Measurements from ENCODE around the gene OPA1.

Gene OPA1

GRCh38 chr3:193638833-193639232 lies 45.8 kb downstream of the OPA1 start:
- Histone ChIP-seq H3K4me3 (ENCODE audit: low read length) (no peak overlapping the region), H3K9me2 (replicated peaks; ENCODE audit: insufficient read depth, low read length) (no peaks in the 10 kb centered on the region), H3K9ac (ENCODE audit: low read length) (no peak overlapping the region), H2AFZ (ENCODE audit: low read length) (no peak overlapping the region), H3K27me3 (replicated peaks; ENCODE audit: insufficient read depth, low read length) (no peaks in the 10 kb centered on the region), H3K27ac (ENCODE audit: low read length) (no peak overlapping the region), H3K36me3 (replicated peaks; ENCODE audit: insufficient read depth, low read length) (peaks cover 14% of the 10 kb centered on the region; the same call in 1 of the 2 replicates), H3F3A (ENCODE audit: insufficient read depth, low read length) (no peaks in the 10 kb centered on the region), H3K4me1 (ENCODE audit: low read length) (no peaks in the 10 kb centered on the region), H3K4me2 (ENCODE audit: low read depth, low read length) (no peak overlapping the region), H3K79me2 (ENCODE audit: low read length) (no peaks in the 10 kb centered on the region), H3K9me3 (replicated peaks; ENCODE audit: insufficient read depth, low read length) (no peaks in the 10 kb centered on the region), H4K20me1 (ENCODE audit: insufficient read depth, low read length) (no peaks in the 10 kb centered on the region)
- no peak for DNase-seq
- no peak for TF ChIP-seq EZH2 (optimal IDR thresholded peaks at IDR 0.05; ENCODE audit: low read depth, low read length)
- no peak for TF ChIP-seq EZH2phosphoT487 (IDR thresholded peaks at IDR 0.05; ENCODE audit: low read length)
- TF ChIP-seq CTCF (IDR thresholded peaks at IDR 0.05; ENCODE audit: low read length) = no peak

- no peaks in the 10 kb centered on the region for H3K79me2 ChIP-seq (ENCODE audit: low read length)
- TF ChIP-seq EZH2phosphoT487 (IDR thresholded peaks at IDR 0.05; ENCODE audit: low read length) (no peak), EZH2 (optimal IDR thresholded peaks at IDR 0.05; ENCODE audit: low read depth, low read length) (no peak), CTCF (IDR thresholded peaks at IDR 0.05; ENCODE audit: low read length) (no peak)
- H3K4me2 ChIP-seq (ENCODE audit: low read depth, low read length) = no peak overlapping the region
- no peak overlapping the region for H3K9ac ChIP-seq (ENCODE audit: low read length)
- H3K4me1 ChIP-seq (ENCODE audit: low read length) = no peaks in the 10 kb centered on the region
- no peaks in the 10 kb centered on the region for H3K9me3 ChIP-seq (replicated peaks; ENCODE audit: insufficient read depth, low read length)
- H3K36me3 ChIP-seq (replicated peaks; ENCODE audit: insufficient read depth, low read length) = peaks cover 22% of the 10 kb centered on the region; the same call in 1 of the 2 replicates
- H3K9me2 ChIP-seq (replicated peaks; ENCODE audit: insufficient read depth, low read length) = no peaks in the 10 kb centered on the region
- H4K20me1 ChIP-seq (ENCODE audit: insufficient read depth, low read length) = no peaks in the 10 kb centered on the region
- H2AFZ ChIP-seq (ENCODE audit: low read length) = no peak overlapping the region
- no peaks in the 10 kb centered on the region for H3F3A ChIP-seq (ENCODE audit: insufficient read depth, low read length)
- no peak overlapping the region for H3K27ac ChIP-seq (ENCODE audit: low read length)
- H3K27me3 ChIP-seq (replicated peaks; ENCODE audit: insufficient read depth, low read length) = no peaks in the 10 kb centered on the region
- no peak overlapping the region for H3K4me3 ChIP-seq (ENCODE audit: low read length)
- no peak for DNase-seq
These were observed 47.2 kb downstream of the OPA1 start for GRCh38 chr3:193640165-193640715.

GRCh38 chr3:193640728-193641439 lies 47.9 kb downstream of the OPA1 start:
- Histone ChIP-seq H4K20me1 (ENCODE audit: insufficient read depth, low read length) (no peaks in the 10 kb centered on the region), H3K9ac (ENCODE audit: low read length) (no peak overlapping the region), H3K9me3 (replicated peaks; ENCODE audit: insufficient read depth, low read length) (no peaks in the 10 kb centered on the region), H3K4me3 (ENCODE audit: low read length) (no peak overlapping the region), H3K4me1 (ENCODE audit: low read length) (no peaks in the 10 kb centered on the region), H3K27me3 (replicated peaks; ENCODE audit: insufficient read depth, low read length) (no peaks in the 10 kb centered on the region), H3K9me2 (replicated peaks; ENCODE audit: insufficient read depth, low read length) (no peaks in the 10 kb centered on the region), H3K79me2 (ENCODE audit: low read length) (no peaks in the 10 kb centered on the region), H3K27ac (ENCODE audit: low read length) (no peak overlapping the region), H3F3A (ENCODE audit: insufficient read depth, low read length) (no peaks in the 10 kb centered on the region), H3K36me3 (replicated peaks; ENCODE audit: insufficient read depth, low read length) (peaks cover 22% of the 10 kb centered on the region; the same call in 1 of the 2 replicates), H2AFZ (ENCODE audit: low read length) (no peak overlapping the region), H3K4me2 (ENCODE audit: low read depth, low read length) (no peak overlapping the region)
- DNase-seq = no peak
- TF ChIP-seq EZH2phosphoT487 (IDR thresholded peaks at IDR 0.05; ENCODE audit: low read length) (no peak), EZH2 (optimal IDR thresholded peaks at IDR 0.05; ENCODE audit: low read depth, low read length) (no peak), CTCF (IDR thresholded peaks at IDR 0.05; ENCODE audit: low read length) (no peak)
